HG02763 (cell line): Measurements from ENCODE around the gene OGFOD2.
"Not testable (repeated sequence)": the region's sequence is repeated elsewhere in the genome, so short reads cannot be mapped to it uniquely, and the experiment has no call there.

ENCODE experiments used
- ATAC-seq: cut with Tn5 transposase; IDR thresholded peaks from one replicate; pipeline ENCODE4 v1.9.1; 2021; ENCODE audit warnings: mild to moderate bottlenecking, moderate library complexity; ENCODE audit not compliant: unreplicated experiment

Gene OGFOD2

DNA sequence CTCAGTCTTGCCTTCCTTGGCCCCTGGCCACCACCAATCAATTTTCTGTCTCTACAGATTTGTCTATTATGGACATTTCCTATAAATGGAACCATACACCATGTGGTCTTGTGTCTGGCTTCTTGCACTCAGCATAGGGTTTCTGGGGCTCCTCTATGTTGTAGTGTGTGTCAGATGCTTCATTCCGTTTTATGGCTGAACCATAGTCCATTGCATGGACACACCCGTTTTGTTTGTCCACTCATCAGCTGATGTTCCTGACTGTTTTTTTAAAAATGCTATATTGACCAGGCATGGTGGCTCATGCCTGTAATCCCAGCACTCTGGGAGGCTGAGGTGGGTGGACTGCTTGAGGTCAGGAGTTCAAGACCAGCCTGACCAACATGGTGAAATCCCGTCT lies 26.4 kb downstream of the OGFOD2 start:
- ATAC-seq: no peak

- ATAC-seq: no peak
These were observed 28.2 kb downstream of the OGFOD2 start for GRCh38 chr12:123003257-123003656.

GRCh38 chr12:123004287-123004686 lies 29.2 kb downstream of the OGFOD2 start:
- no peak for ATAC-seq

- ATAC-seq: no peak
These were observed 30.1 kb downstream of the OGFOD2 start for GRCh38 chr12:123005081-123005626.

DNA sequence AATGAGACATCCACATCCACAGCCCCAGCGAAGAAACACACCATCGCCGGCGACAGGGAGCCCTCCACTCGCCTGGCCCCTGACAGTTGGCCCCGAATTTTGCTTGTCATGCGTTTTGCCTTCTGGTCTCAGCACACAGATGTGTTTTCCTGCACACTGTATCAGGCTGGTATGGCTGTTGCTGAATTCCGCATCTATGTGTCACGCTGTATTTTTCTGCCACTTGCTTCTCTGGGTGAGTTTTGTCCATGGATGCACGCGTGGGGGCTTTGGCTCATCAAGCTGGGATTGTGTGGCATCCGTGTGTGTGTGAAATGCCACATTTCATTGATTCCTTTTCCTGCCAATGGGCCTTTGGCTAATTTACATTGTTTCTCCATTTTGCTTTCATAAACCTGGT lies 31.9 kb downstream of the OGFOD2 start:
- ATAC-seq: no peak

DNA sequence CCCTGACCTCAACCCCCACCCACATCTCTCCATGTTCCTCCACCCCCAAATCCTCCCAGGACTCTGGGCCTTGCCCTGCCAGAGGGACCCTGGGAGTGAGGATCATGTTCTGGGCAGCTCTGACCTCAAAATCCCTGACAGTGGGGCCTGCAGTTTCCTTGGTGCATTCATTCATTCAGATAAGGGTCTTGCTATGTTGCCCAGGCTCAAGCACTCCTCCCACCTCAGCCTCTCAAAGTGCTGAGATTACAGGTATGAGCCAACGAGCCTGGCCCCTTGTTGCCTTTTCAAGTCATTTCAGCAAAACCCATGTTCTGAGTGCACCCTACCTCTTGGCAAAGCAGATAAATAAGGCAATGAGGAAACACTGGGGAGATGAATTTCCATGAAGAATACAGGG lies 35.1 kb downstream of the OGFOD2 start:
- ATAC-seq: no peak

DNA sequence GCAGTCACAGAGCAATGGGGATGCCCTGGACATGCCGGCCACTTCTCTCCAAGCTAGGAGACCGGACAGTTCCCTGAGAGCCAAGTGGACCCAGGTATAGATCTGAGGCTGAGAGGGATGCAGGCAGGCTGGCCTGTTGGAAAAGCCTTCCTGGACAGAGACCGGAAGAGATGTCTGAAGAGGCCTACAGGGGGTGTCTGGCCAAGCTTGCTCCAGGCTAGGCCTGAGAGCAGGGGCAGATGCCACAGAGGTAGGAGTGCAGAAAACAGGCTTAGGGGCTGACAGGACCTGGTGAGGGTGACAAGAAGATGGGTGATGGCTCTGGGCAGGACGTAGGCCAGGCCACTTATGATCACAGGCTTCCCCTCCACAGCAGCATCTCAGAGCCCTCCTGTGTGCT lies 35.6 kb downstream of the OGFOD2 start:
- no peak for ATAC-seq

DNA sequence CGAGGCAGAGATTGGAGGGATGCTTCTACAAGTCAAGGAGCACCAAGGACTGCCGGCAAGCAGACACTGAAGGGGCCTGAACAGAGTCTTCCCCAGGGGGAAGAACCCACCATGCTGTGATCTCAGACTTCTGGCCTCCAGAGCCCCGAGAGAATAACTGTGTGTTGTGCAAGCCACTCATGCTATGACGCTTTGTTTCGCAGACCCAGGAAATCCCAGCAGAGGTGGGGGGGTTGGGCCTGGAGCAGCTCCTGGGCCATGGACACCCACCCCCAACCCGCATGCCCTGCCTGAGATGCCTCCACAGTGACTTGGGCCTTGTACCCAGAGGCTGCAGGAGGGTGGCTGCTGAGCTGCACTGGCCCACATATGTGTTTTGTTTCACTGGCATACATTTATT lies 36.7 kb downstream of the OGFOD2 start:
- ATAC-seq: no peak

GRCh38 chr12:123013185-123014095 lies 38.4 kb downstream of the OGFOD2 start:
- no peak for ATAC-seq

DNA sequence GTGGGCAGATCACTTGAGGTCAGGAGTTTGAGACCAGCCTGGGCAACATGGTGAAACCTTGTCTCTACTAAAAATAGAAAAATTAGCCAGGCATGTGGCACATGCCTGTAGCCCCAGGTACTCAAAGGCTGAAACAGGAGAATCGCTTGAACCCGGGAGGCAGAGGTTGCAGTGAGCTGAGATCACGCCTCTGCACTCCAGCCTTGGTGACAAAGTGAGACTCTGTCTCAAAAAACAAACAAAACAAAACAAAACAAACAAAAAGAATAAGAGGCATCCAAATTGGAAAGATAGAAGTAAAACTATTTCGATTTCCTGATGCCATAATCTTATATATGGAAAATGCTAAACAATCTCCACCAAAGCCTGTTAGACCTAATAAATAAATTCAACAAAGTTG lies 39.4 kb downstream of the OGFOD2 start:
- ATAC-seq: not testable (repeated sequence)

- ATAC-seq: no peak
These were observed 42.7 kb downstream of the OGFOD2 start for GRCh38 chr12:123017753-123018152.

GRCh38 chr12:123019841-123020138 lies 44.7 kb downstream of the OGFOD2 start:
- no peak for ATAC-seq

DNA sequence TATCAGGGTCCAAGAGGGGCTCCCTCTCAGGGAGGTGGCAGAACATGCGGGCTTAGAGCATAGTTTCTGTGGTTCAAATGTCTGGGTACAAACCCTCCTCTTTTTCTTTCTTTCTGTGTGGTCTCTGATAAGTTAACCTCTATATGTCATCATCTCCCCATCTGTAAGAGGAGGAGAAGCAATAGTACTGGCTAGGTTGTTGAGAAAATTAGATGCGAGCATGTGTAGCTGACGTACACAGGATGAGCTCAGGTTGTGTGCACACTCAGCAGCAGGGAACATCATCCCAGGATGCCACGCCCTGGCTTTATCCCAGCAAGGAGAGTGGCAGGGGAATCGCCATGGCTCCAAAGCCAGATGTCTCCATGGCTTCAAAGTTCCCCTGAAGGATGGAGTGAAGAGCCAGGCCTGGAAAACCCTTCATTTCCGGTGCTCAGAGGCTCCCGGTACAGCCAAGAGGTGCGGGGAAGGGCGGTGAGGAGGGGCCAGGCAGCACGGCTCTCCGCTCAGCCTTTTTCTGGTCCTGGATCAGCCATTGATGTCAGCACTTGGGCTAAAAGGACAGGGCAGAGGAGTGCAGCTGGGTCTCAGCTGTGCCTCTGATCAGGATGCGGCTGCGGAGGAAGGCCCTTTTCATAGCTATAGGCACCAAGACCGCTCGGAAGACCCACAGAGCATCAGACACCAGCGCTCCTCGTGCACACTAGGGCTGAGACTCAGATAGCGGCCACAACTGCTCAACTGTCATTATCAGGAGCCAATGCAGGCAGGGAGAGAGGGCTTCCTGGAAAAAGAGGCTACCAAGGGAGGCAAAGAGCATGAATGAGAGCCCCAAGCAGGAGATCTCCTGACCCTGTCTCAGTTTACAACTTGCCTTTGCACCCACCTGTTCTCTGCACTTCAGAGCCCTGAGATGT lies 46.9 kb downstream of the OGFOD2 start:
- no peak for ATAC-seq

GRCh38 chr12:123022846-123023245 lies 47.8 kb downstream of the OGFOD2 start:
- ATAC-seq: no peak

GRCh38 chr12:123024819-123025391 lies 49.9 kb downstream of the OGFOD2 start:
- ATAC-seq: no peak

- no peak for ATAC-seq
These were observed 51.2 kb downstream of the OGFOD2 start for GRCh38 chr12:123026094-123026853.

- ATAC-seq: no peak
These were observed 52.8 kb downstream of the OGFOD2 start for GRCh38 chr12:123027726-123028445.

DNA sequence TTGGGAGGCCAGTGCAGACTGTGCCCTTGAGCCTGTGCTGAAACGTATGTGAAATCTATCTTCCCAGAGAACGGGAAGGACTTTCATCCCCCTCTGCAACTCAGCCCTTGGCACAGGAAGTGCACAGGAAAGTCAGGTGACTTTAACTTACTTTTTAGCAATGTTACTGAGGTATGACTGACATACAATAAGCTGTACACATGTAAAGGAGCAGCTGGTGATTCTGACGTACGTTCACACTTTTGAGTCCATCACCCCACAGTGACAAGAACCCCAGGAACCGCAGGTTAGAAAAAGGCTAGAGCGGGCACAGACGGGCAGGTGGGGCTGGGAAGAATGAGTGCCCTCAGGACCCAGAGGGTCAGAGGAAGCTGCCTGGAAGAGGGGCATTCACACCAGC lies 53.4 kb downstream of the OGFOD2 start:
- no peak for ATAC-seq

GRCh38 chr12:123029550-123029949 lies 54.5 kb downstream of the OGFOD2 start:
- no peak for ATAC-seq
